HCT116 (cell line): ENCODE results near the gene NHLRC4. TPM values are rescaled to one million over a fixed set of nuclear protein-coding genes. Genes with fewer than 3 reads are reported as not detected.

Experiments
- ATAC-seq: fragments of 200-7000 bp; cut with Tn5 transposase; 2 replicates; pipeline ENCODE4 v1.9.1; 2020; ENCODE audit warnings: mild to moderate bottlenecking, moderate library complexity
- BruUV-seq: library from RNA; stranded (reverse); fragments of 400-500 nt; replicated peaks from 2 replicates; lab custom pipeline; 2021; lab: Mats Ljungman, UMichigan
- CTCF ChIA-PET: fragments of 300-600 bp; sonication (Branson Sonifier 250); formaldehyde crosslinking; loops from one replicate; lab custom pipeline; 2021; ENCODE audit warnings: antibody characterized with exemption; lab: Charles Lee
- POLR2A ChIA-PET: fragments of 300-600, 350-600 bp; sonication (Branson Sonifier 250); formaldehyde crosslinking; loops from one replicate; lab custom pipeline; 2021; ENCODE audit warnings: antibody characterized with exemption; lab: Charles Lee
- RAD21 ChIA-PET, 2 experiments: fragments of 300-600 bp; sonication (Branson Sonifier 250); formaldehyde crosslinking; loops; one replicate each; lab custom pipeline; 2023; ENCODE audit warnings: low total read pairs in 2 of 2; ENCODE audit not compliant: uncharacterized antibody in 2 of 2, unreplicated experiment in 2 of 2, low non-redundant PET in 1 of 2; lab: Charles Lee
- DNase-seq: peaks from one replicate; pipeline ENCODE4 v3.0.0-alpha.2; 2010; ENCODE audit warnings: low read depth, low spot score
- H2AFZ ChIP-seq: fragments of 200-600 bp; shearing (Covaris generic), sonication (generic); 2 replicates; pipeline ENCODE4 v1.6.1; 2017; ENCODE audit warnings: low read depth, mixed run types, mixed read lengths, antibody characterized with exemption, low read length; ENCODE audit not compliant: poor library complexity, severe bottlenecking
- H3K27ac ChIP-seq: 2 replicates; pipeline ENCODE4 v1.5.1; 2012; ENCODE audit warnings: low read depth, low read length
- H3K27me3 ChIP-seq: fragments of 200-600 bp; sonication (generic); 2 replicates; pipeline ENCODE4 v1.6.1; 2016; ENCODE audit warnings: mixed run types, low read length, mixed read lengths; ENCODE audit not compliant: insufficient read depth
- H3K36me3 ChIP-seq, 2 experiments: fragments of 200-500 bp in 1 of 2; fragments of 200-600 bp in 1 of 2; sonication (Bioruptor generic) in 1 of 2; sonication (generic) in 1 of 2; 2 replicates each; pipeline versions ENCODE4 v1.5.1 to v1.6.1; 2014 to 2016; ENCODE audit warnings: low read length in 2 of 2, inconsistent platforms in 1 of 2, mixed read lengths in 1 of 2, mixed run types in 1 of 2; ENCODE audit not compliant: insufficient read depth in 2 of 2, control insufficient read depth in 1 of 2
- H3K4me1 ChIP-seq, 2 experiments: fragments of 200-600 bp in 1 of 2; sonication (generic) in 1 of 2; 2 replicates each; pipeline versions ENCODE4 v1.5.1 to v1.6.1; 2012 to 2017; ENCODE audit warnings: low read length in 2 of 2, inconsistent platforms in 1 of 2, mild to moderate bottlenecking in 1 of 2, mixed read lengths in 1 of 2, mixed run types in 1 of 2, moderate library complexity in 1 of 2; ENCODE audit not compliant: insufficient read depth in 2 of 2, control insufficient read depth in 1 of 2
- H3K4me2 ChIP-seq: fragments of 200-600 bp; sonication (generic); 2 replicates; pipeline ENCODE4 v1.6.1; 2017; ENCODE audit warnings: mixed run types, low read length, mixed read lengths
- H3K4me3 ChIP-seq, 2 experiments: fragments of 200-600 bp in 1 of 2; sonication (generic) in 1 of 2; replicated peaks in 1 of 2; 2 replicates each; pipeline ENCODE4 v1.5.1; 2011 to 2016; ENCODE audit warnings: low read length in 2 of 2, control low read depth in 1 of 2, low read depth in 1 of 2, mild to moderate bottlenecking in 1 of 2, mixed read lengths in 1 of 2, mixed run types in 1 of 2
- H3K79me2 ChIP-seq: fragments of 200-600 bp; sonication (generic); 2 replicates; pipeline ENCODE4 v1.6.1; 2017; ENCODE audit warnings: mild to moderate bottlenecking, mixed run types, low read length, moderate library complexity, mixed read lengths; ENCODE audit not compliant: insufficient read depth
- H3K9ac ChIP-seq: fragments of 200-600 bp; sonication (generic); 2 replicates; pipeline ENCODE4 v1.6.1; 2016; ENCODE audit warnings: low read length, mixed read lengths
- H3K9me2 ChIP-seq: fragments of 200-600 bp; sonication (generic), shearing (Covaris generic); 2 replicates; pipeline ENCODE4 v1.6.1; 2017; ENCODE audit warnings: mixed run types, mild to moderate bottlenecking, moderate library complexity; ENCODE audit not compliant: insufficient read depth
- H3K9me3 ChIP-seq, 2 experiments: fragments of 200-500 bp in 1 of 2; fragments of 200-600 bp in 1 of 2; sonication (Bioruptor generic) in 1 of 2; sonication (generic) in 1 of 2; 2 replicates each; pipeline ENCODE4 v1.6.1; 2014 to 2017; ENCODE audit warnings: low read length in 2 of 2, mixed read lengths in 2 of 2, inconsistent platforms in 1 of 2, low read depth in 1 of 2, mild to moderate bottlenecking in 1 of 2, mixed run types in 1 of 2, moderate library complexity in 1 of 2; ENCODE audit not compliant: control insufficient read depth in 1 of 2, insufficient read depth in 1 of 2
- H4K20me1 ChIP-seq: fragments of 200-600 bp; sonication (generic), shearing (Covaris generic); 2 replicates; pipeline ENCODE4 v1.6.1; 2017; ENCODE audit warnings: mixed run types, mild to moderate bottlenecking, moderate library complexity; ENCODE audit not compliant: insufficient read depth
- ATF3 ChIP-seq: IDR thresholded peaks from 2 replicates; pipeline ENCODE4 v1.6.1; 2012
- CEBPB ChIP-seq: IDR thresholded peaks from 2 replicates; pipeline ENCODE4 v1.6.1; 2012; ENCODE audit warnings: low read depth
- EGR1 ChIP-seq: IDR thresholded peaks from 2 replicates; pipeline ENCODE4 v1.6.1; 2012; ENCODE audit warnings: low read depth
- ELF1 ChIP-seq: IDR thresholded peaks from 2 replicates; pipeline ENCODE4 v1.6.1; 2012; ENCODE audit warnings: low read depth, borderline replicate concordance
- EZH2phosphoT487 ChIP-seq: fragments of 200-600 bp; IDR thresholded peaks from 2 replicates; pipeline ENCODE4 v1.6.1; 2018; ENCODE audit warnings: antibody characterized with exemption, borderline replicate concordance
- FOSL1 ChIP-seq: IDR thresholded peaks from 2 replicates; pipeline ENCODE4 v1.6.1; 2012; ENCODE audit warnings: low read depth
- JUND ChIP-seq: IDR thresholded peaks from 2 replicates; pipeline ENCODE4 v1.6.1; 2012
- MAX ChIP-seq: IDR thresholded peaks from 2 replicates; pipeline ENCODE4 v1.6.1; 2012
- POLR2AphosphoS5 ChIP-seq: IDR thresholded peaks from 2 replicates; pipeline ENCODE4 v1.6.1; 2011; ENCODE audit warnings: mild to moderate bottlenecking, low read depth, low read length, moderate library complexity
- RAD21 ChIP-seq: IDR thresholded peaks from 2 replicates; pipeline ENCODE4 v1.6.1; 2012; ENCODE audit warnings: low read depth, mild to moderate bottlenecking
- REST ChIP-seq: IDR thresholded peaks from 2 replicates; pipeline ENCODE4 v1.6.1; 2012; ENCODE audit warnings: low read depth
- SP1 ChIP-seq: IDR thresholded peaks from 2 replicates; pipeline ENCODE4 v1.6.1; 2012; ENCODE audit warnings: low read depth
- SRF ChIP-seq: IDR thresholded peaks from 2 replicates; pipeline ENCODE4 v1.6.1; 2012; ENCODE audit warnings: low read depth
- TCF7L2 ChIP-seq: IDR thresholded peaks from 2 replicates; pipeline ENCODE4 v1.7.0; 2011; ENCODE audit warnings: borderline replicate concordance, inconsistent platforms; ENCODE audit not compliant: insufficient read depth, insufficient read length; ENCODE audit errors: extremely low read depth
- YY1 ChIP-seq: IDR thresholded peaks from 2 replicates; pipeline ENCODE4 v1.6.1; 2011; ENCODE audit warnings: low read length, low read depth, moderate library complexity, mild to moderate bottlenecking; ENCODE audit not compliant: insufficient replicate concordance; ENCODE audit errors: extremely low read depth
- ZBTB33 ChIP-seq: IDR thresholded peaks from 2 replicates; pipeline ENCODE4 v1.6.1; 2011; ENCODE audit warnings: mild to moderate bottlenecking, low read length, moderate library complexity; ENCODE audit not compliant: insufficient replicate concordance; ENCODE audit errors: extremely low read depth
- ZFX ChIP-seq: fragments of 450-650 bp; IDR thresholded peaks from 2 replicates; pipeline ENCODE4 v1.6.1; 2017
- ZNF274 ChIP-seq: fragments of 200-500 bp; sonication (Bioruptor generic); IDR thresholded peaks from 2 replicates; pipeline ENCODE4 v1.6.1; 2014; ENCODE audit warnings: mild to moderate bottlenecking, low read depth, low read length, inconsistent platforms
- intact Hi-C: fragments of 100-400 bp; cut with micrococcal nuclease; formaldehyde crosslinking; loops from 2 replicates; pipeline ENCODE4 v1.10.0; 2022
- total RNA-seq: library from RNA; stranded (reverse); gene quantifications from one replicate; pipeline ENCODE4 v1.2.1, GENCODE V29; 2021; ENCODE audit not compliant: unreplicated experiment
- TF ChIP-seq, protein P1 (sequence below), 3 experiments: fragments of 200-600 bp in 1 of 3; sonication (generic) in 1 of 3; IDR thresholded peaks in 2 of 3; conservative IDR thresholded peaks in 1 of 3; 2 replicates each; pipeline ENCODE4 v1.5.1; 2012 to 2017; ENCODE audit warnings: low read depth in 2 of 3, low read length in 2 of 3, antibody characterized with exemption in 1 of 3, borderline replicate concordance in 1 of 3, control low read depth in 1 of 3, mild to moderate bottlenecking in 1 of 3, mixed read lengths in 1 of 3, mixed run types in 1 of 3, moderate library complexity in 1 of 3; ENCODE audit not compliant: insufficient read depth in 1 of 3

The NHLRC4 gene
- total RNA-seq, 1 experiment from 2014 or later = 0.22 TPM

- Histone ChIP-seq H3K4me1 (no peaks in the 10 kb centered on the region), H3K9me3 (no peaks in the 10 kb centered on the region), H3K27ac (no peak overlapping the region), H3K4me3 (no peak overlapping the region), H3K27me3 (no peaks in the 10 kb centered on the region), H3K36me3 (peaks cover 0 to 3% of the 10 kb centered on the region in 2 experiments; a peak in 1 of 4 replicates), H2AFZ (no peak overlapping the region), H3K79me2 (peaks cover 4% of the 10 kb centered on the region; the same call in 1 of the 2 replicates), H3K4me2 (no peak overlapping the region), H4K20me1 (no peaks in the 10 kb centered on the region), H3K9ac (no peak overlapping the region), H3K9me2 (no peaks in the 10 kb centered on the region)
- no TSS peak for BruUV-seq
- ChIA-PET POLR2A (no interaction called here), RAD21 (no interaction called here), CTCF (no interaction called here)
- no peak for DNase-seq
- ATAC-seq = no peak
- TF ChIP-seq ELF1 = no peak
- no peak for TF ChIP-seq CEBPB
- no peak for TF ChIP-seq ATF3
- no peak for TF ChIP-seq JUND
- TF ChIP-seq MAX = no peak
- no peak for TF ChIP-seq FOSL1
- no peak for TF ChIP-seq TCF7L2
- no peak for TF ChIP-seq REST
- TF ChIP-seq ZBTB33 = no peak
- TF ChIP-seq, protein P1, sequence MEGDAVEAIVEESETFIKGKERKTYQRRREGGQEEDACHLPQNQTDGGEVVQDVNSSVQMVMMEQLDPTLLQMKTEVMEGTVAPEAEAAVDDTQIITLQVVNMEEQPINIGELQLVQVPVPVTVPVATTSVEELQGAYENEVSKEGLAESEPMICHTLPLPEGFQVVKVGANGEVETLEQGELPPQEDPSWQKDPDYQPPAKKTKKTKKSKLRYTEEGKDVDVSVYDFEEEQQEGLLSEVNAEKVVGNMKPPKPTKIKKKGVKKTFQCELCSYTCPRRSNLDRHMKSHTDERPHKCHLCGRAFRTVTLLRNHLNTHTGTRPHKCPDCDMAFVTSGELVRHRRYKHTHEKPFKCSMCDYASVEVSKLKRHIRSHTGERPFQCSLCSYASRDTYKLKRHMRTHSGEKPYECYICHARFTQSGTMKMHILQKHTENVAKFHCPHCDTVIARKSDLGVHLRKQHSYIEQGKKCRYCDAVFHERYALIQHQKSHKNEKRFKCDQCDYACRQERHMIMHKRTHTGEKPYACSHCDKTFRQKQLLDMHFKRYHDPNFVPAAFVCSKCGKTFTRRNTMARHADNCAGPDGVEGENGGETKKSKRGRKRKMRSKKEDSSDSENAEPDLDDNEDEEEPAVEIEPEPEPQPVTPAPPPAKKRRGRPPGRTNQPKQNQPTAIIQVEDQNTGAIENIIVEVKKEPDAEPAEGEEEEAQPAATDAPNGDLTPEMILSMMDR (IDR thresholded peaks at IDR 0.05 in 2 of 3, conservative IDR thresholded peaks at IDR 0.05 in 1 of 3; ENCODE audit: borderline replicate concordance in 1 of 3, insufficient read depth in 1 of 3, low read depth in 2 of 3, low read length in 2 of 3) = no peak
- TF ChIP-seq SRF = no peak
- no peak for TF ChIP-seq EZH2phosphoT487
- TF ChIP-seq POLR2AphosphoS5 = no peak
- no peak for TF ChIP-seq ZNF274
- no peak for TF ChIP-seq RAD21
- no peak for TF ChIP-seq ZFX
- no peak for TF ChIP-seq SP1
- no peak for TF ChIP-seq YY1
- no peak for TF ChIP-seq EGR1
- intact Hi-C loops = no loop called here
Observed at GRCh38 chr16:603933-604332, 37.1 kb downstream of the NHLRC4 start.
